ENCODE measurements around the gene DDX55. TPM values are rescaled to one million over a fixed set of nuclear protein-coding genes. Genes with fewer than 3 reads are reported as not detected.

Gene DDX55
- total RNA-seq, 1 donor from 2014 or later, result 55.3 TPM

- H3K4me1 ChIP-seq, result no peaks in the 10 kb centered on the region
- DNase-seq (ENCODE audit: low spot score), result no peak
- H3K9ac ChIP-seq, result no peak overlapping the region
- Mint-ChIP-seq H3K9me3 (no peaks in the 10 kb centered on the region), H3K4me1 (peaks cover 5% of the 10 kb centered on the region), H3K27me3 (ENCODE audit: insufficient read depth, low read depth) (no peaks in the 10 kb centered on the region), H3K27ac (no peak overlapping the region), H3K36me3 (peaks cover 31% of the 10 kb centered on the region), H3K4me3 (no peak overlapping the region)
- no peak overlapping the region for H3K4me2 ChIP-seq
- no peaks in the 10 kb centered on the region for H3K27me3 ChIP-seq
- H3F3A ChIP-seq (ENCODE audit: low read depth), result no peaks in the 10 kb centered on the region
- no peak for TF ChIP-seq EZH2phosphoT487 (IDR thresholded peaks at IDR 0.05)
- no peak for TF ChIP-seq EZH2 (IDR thresholded peaks at IDR 0.05)
- TF ChIP-seq CTCF (IDR thresholded peaks at IDR 0.05), result no peak
- H2AFZ ChIP-seq (replicated peaks), result no peak overlapping the region
- H4K20me1 ChIP-seq (ENCODE audit: low read depth), result peaks cover 27% of the 10 kb centered on the region
- peaks cover 29% of the 10 kb centered on the region for H3K36me3 ChIP-seq
- H3K9me3 ChIP-seq (ENCODE audit: low read depth), result no peaks in the 10 kb centered on the region
- no peak overlapping the region for H3K4me3 ChIP-seq
- peaks cover 89% of the 10 kb centered on the region for H3K79me2 ChIP-seq (ENCODE audit: low read depth)
- H3K27ac ChIP-seq, result no peak overlapping the region
Measured at GRCh38 chr12:123591702-123592481, 10.0 kb upstream of the DDX55 start.

GRCh38 chr12:123595729-123596128 lies 6.2 kb upstream of the DDX55 start:
- Histone ChIP-seq H4K20me1 (ENCODE audit: low read depth) (peaks cover 3% of the 10 kb centered on the region), H2AFZ (replicated peaks) (no peak overlapping the region), H3K79me2 (ENCODE audit: low read depth) (peaks cover 53% of the 10 kb centered on the region), H3K9me3 (ENCODE audit: low read depth) (no peaks in the 10 kb centered on the region), H3K9ac (no peak overlapping the region), H3K4me3 (no peak overlapping the region), H3K27me3 (no peaks in the 10 kb centered on the region), H3F3A (ENCODE audit: low read depth) (peaks cover 19% of the 10 kb centered on the region), H3K4me2 (no peak overlapping the region), H3K27ac (no peak overlapping the region), H3K4me1 (no peaks in the 10 kb centered on the region), H3K36me3 (peaks cover 16% of the 10 kb centered on the region)
- Mint-ChIP-seq H3K27ac (no peak overlapping the region), H3K9me3 (no peaks in the 10 kb centered on the region), H3K4me3 (no peak overlapping the region), H3K27me3 (ENCODE audit: insufficient read depth, low read depth) (no peaks in the 10 kb centered on the region), H3K36me3 (peaks cover 27% of the 10 kb centered on the region), H3K4me1 (peaks cover under 1% of the 10 kb centered on the region)
- no peak for TF ChIP-seq EZH2 (IDR thresholded peaks at IDR 0.05)
- no peak for TF ChIP-seq CTCF (IDR thresholded peaks at IDR 0.05)
- TF ChIP-seq EZH2phosphoT487 (IDR thresholded peaks at IDR 0.05), result no peak
- DNase-seq (ENCODE audit: low spot score), result no peak

- H3K27ac ChIP-seq, result no peak overlapping the region
- H3K36me3 ChIP-seq, result peaks cover 12% of the 10 kb centered on the region
- no peak for TF ChIP-seq CTCF (IDR thresholded peaks at IDR 0.05)
- no peak for TF ChIP-seq EZH2phosphoT487 (IDR thresholded peaks at IDR 0.05)
- TF ChIP-seq EZH2 (IDR thresholded peaks at IDR 0.05), result no peak
- Mint-ChIP-seq H3K9me3 (no peaks in the 10 kb centered on the region), H3K4me3 (no peak overlapping the region), H3K27ac (no peak overlapping the region), H3K36me3 (peaks cover 18% of the 10 kb centered on the region), H3K4me1 (peaks cover 4% of the 10 kb centered on the region), H3K27me3 (ENCODE audit: insufficient read depth, low read depth) (peaks cover 2% of the 10 kb centered on the region)
- no peak overlapping the region for H3K4me2 ChIP-seq
- no peaks in the 10 kb centered on the region for H3K27me3 ChIP-seq
- no peak overlapping the region for H3K4me3 ChIP-seq
- H3K9ac ChIP-seq, result no peak overlapping the region
- H2AFZ ChIP-seq (replicated peaks), result no peak overlapping the region
- peaks cover 3% of the 10 kb centered on the region for H4K20me1 ChIP-seq (ENCODE audit: low read depth)
- peaks cover 48% of the 10 kb centered on the region for H3K79me2 ChIP-seq (ENCODE audit: low read depth)
- H3F3A ChIP-seq (ENCODE audit: low read depth), result peaks cover 25% of the 10 kb centered on the region
- H3K9me3 ChIP-seq (ENCODE audit: low read depth), result no peaks in the 10 kb centered on the region
- no peaks in the 10 kb centered on the region for H3K4me1 ChIP-seq
- no peak for DNase-seq (ENCODE audit: low spot score)
Measured at GRCh38 chr12:123597100-123597499, 4.8 kb upstream of the DDX55 start.

All from neural progenitor cell (in vitro differentiated cells).